T-helper 2 cell (primary cell): Measurements from ENCODE around the gene CCDC138.

Source experiments
- DNase-seq, 5 experiments: peaks; one replicate each; pipeline versions ENCODE4 v3.0.0 to v3.0.0-alpha.2; 2012 to 2022

The CCDC138 gene

GRCh38 chr2:108825736-108826135 is 39.2 kb downstream of the CCDC138 start:
- no peak for DNase-seq

GRCh38 chr2:108829578-108830310 is 43.2 kb downstream of the CCDC138 start:
- no peak for DNase-seq

- DNase-seq, result peak in 1 of 5 experiments; percentile 52
Measured at GRCh38 chr2:108833219-108833618, 46.6 kb downstream of the CCDC138 start.

- no peak for DNase-seq
Measured at GRCh38 chr2:108834620-108835019, 48.0 kb downstream of the CCDC138 start.

- DNase-seq, result peak in 1 of 5 experiments; percentile 61
Measured at GRCh38 chr2:108835040-108835439, 48.5 kb downstream of the CCDC138 start.

- no peak for DNase-seq
Measured at GRCh38 chr2:108837198-108837597, 50.6 kb downstream of the CCDC138 start.

- DNase-seq, result no peak
Measured at GRCh38 chr2:108841506-108841905, 54.9 kb downstream of the CCDC138 start.

- no peak for DNase-seq
Measured at GRCh38 chr2:108845923-108846322, 59.4 kb downstream of the CCDC138 start.

GRCh38 chr2:108847000-108847399 is 60.4 kb downstream of the CCDC138 start:
- no peak for DNase-seq

- DNase-seq, result no peak
Measured at GRCh38 chr2:108852375-108852774, 65.8 kb downstream of the CCDC138 start.

GRCh38 chr2:108853421-108853820 is 66.8 kb downstream of the CCDC138 start:
- no peak for DNase-seq

- no peak for DNase-seq
Measured at GRCh38 chr2:108854484-108854883, 67.9 kb downstream of the CCDC138 start.

- peak in 1 of 5 experiments; percentile 40 for DNase-seq
Measured at GRCh38 chr2:108855194-108855593, 68.6 kb downstream of the CCDC138 start.

- DNase-seq, result peak in 1 of 5 experiments; percentile 38
Measured at GRCh38 chr2:108858894-108859293, 72.3 kb downstream of the CCDC138 start.

GRCh38 chr2:108866041-108866440 is 79.5 kb downstream of the CCDC138 start:
- no peak for DNase-seq

- no peak for DNase-seq
Measured at GRCh38 chr2:108868911-108869310, 82.3 kb downstream of the CCDC138 start.

GRCh38 chr2:108869542-108869941 is 83.0 kb downstream of the CCDC138 start:
- DNase-seq, result no peak

- no peak for DNase-seq
Measured at GRCh38 chr2:108870069-108870644, 83.6 kb downstream of the CCDC138 start.

- DNase-seq, result no peak
Measured at GRCh38 chr2:108877506-108877905, 90.9 kb downstream of the CCDC138 start.

GRCh38 chr2:108878276-108878675 is 91.7 kb downstream of the CCDC138 start:
- no peak for DNase-seq

- no peak for DNase-seq
Measured at GRCh38 chr2:108884619-108885018, 98.0 kb downstream of the CCDC138 start.

- no peak for DNase-seq
Measured at GRCh38 chr2:108889907-108890306, 103.3 kb downstream of the CCDC138 start.

- no peak for DNase-seq
Measured at GRCh38 chr2:108893277-108893676, 106.7 kb downstream of the CCDC138 start.

GRCh38 chr2:108894766-108895165 is 108.2 kb downstream of the CCDC138 start:
- no peak for DNase-seq

- no peak for DNase-seq
Measured at GRCh38 chr2:108895188-108895587, 108.6 kb downstream of the CCDC138 start.
